AG04450 (cell line): ENCODE results near the gene COL27A1. TPM values are rescaled to one million over a fixed set of nuclear protein-coding genes. Genes with fewer than 3 reads are reported as not detected.

ENCODE experiments used
- CTCF ChIA-PET: fragments of 300-600, 350-600 bp; formaldehyde crosslinking; extraction: SDS; loops from one replicate; lab custom pipeline; 2022; ENCODE audit warnings: antibody characterized with exemption, inconsistent platforms; lab: Charles Lee
- POLR2A ChIA-PET: fragments of 350-600 bp; formaldehyde crosslinking; extraction: SDS; loops from one replicate; lab custom pipeline; 2021; ENCODE audit warnings: antibody characterized with exemption, inconsistent platforms; lab: Yijun Ruan, JAX
- DNase-seq: peaks from one replicate; pipeline ENCODE4 v3.0.0-alpha.2; 2011; ENCODE audit warnings: low read depth, low spot score
- H3K27ac ChIP-seq: one replicate; pipeline ENCODE4 v1.5.1; 2012; ENCODE audit warnings: low read depth, low read length, control low read depth
- H3K27me3 ChIP-seq: one replicate; pipeline ENCODE4 v1.6.0; 2012; ENCODE audit warnings: low read length; ENCODE audit not compliant: control insufficient read depth, insufficient read depth
- H3K4me3 ChIP-seq: 2 replicates; pipeline ENCODE4 v1.5.1; 2011; ENCODE audit warnings: mild to moderate bottlenecking, low read depth, low read length, control low read depth
- H3K9me3 ChIP-seq: 2 replicates; pipeline ENCODE4 v1.5.1; 2012; ENCODE audit warnings: low read length; ENCODE audit not compliant: control insufficient read depth, insufficient read depth
- CTCF ChIP-seq: IDR thresholded peaks from 2 replicates; pipeline ENCODE4 v1.5.1; 2011; ENCODE audit warnings: low read depth, low read length, control low read depth, inconsistent platforms
- polyA plus RNA-seq: library from polyadenylated mRNA; depleted of rRNA; stranded (reverse); fragments of >200 nt; gene quantifications from 2 replicates; pipeline ENCODE4 v1.2.3, GENCODE V29; 2011

Gene COL27A1
- polyA plus RNA-seq, 1 experiment, result 8.5 TPM

- POLR2A ChIA-PET, result no interaction called here
- Histone ChIP-seq H3K27ac (no peak overlapping the region), H3K27me3 (no peaks in the 10 kb centered on the region), H3K4me3 (no peak overlapping the region), H3K9me3 (no peaks in the 10 kb centered on the region; the same call in 1 of the 2 replicates)
- CTCF ChIA-PET, result no interaction called here
- TF ChIP-seq CTCF, result no peak
- no peak for DNase-seq
Measured at GRCh38 chr9:114230068-114230467, 74.7 kb downstream of the COL27A1 start.

- Histone ChIP-seq H3K27ac (no peak overlapping the region), H3K4me3 (no peak overlapping the region), H3K27me3 (no peaks in the 10 kb centered on the region), H3K9me3 (no peaks in the 10 kb centered on the region; the same call in 1 of the 2 replicates)
- TF ChIP-seq CTCF, result no peak
- ChIA-PET POLR2A (no interaction called here), CTCF (interaction anchor here (0.9 kb wide), 1 partner anchor 123 kb away, joined by 9 read pairs; no protein-coding TSS in a partner anchor)
- DNase-seq, result no peak
Measured at GRCh38 chr9:114231273-114231672, 75.9 kb downstream of the COL27A1 start.

- H3K4me3 ChIP-seq, result no peak overlapping the region
- no peaks in the 10 kb centered on the region; the same call in 1 of the 2 replicates for H3K9me3 ChIP-seq
- H3K27me3 ChIP-seq, result no peaks in the 10 kb centered on the region
- DNase-seq, result no peak
- ChIA-PET CTCF (interaction anchor here (0.9 kb wide), 1 partner anchor 124 kb away, joined by 9 read pairs; no protein-coding TSS in a partner anchor), POLR2A (interaction anchor here (0.6 kb wide), 1 partner anchor 75 kb away, joined by 3 read pairs; no protein-coding TSS in a partner anchor)
- no peak overlapping the region for H3K27ac ChIP-seq
- no peak for TF ChIP-seq CTCF
Measured at GRCh38 chr9:114231719-114232449, 76.5 kb downstream of the COL27A1 start.

GRCh38 chr9:114233491-114234185, 78.3 kb downstream of the COL27A1 start:
- POLR2A ChIA-PET, result no interaction called here
- Histone ChIP-seq H3K4me3 (no peak overlapping the region), H3K27me3 (no peaks in the 10 kb centered on the region), H3K27ac (no peak overlapping the region), H3K9me3 (no peaks in the 10 kb centered on the region)
- TF ChIP-seq CTCF, result no peak
- DNase-seq, result no peak
- CTCF ChIA-PET, result interaction anchor here (0.6 to 1.9 kb wide), 3 partner anchors 70 to 304 kb away, joined by 3 to 6 read pairs (median 5); partner anchors contain the start of gene COL27A1
